Measurements from ENCODE around the gene R3HDM4.
"Not testable (repeated sequence)": the region's sequence is repeated elsewhere in the genome, so short reads cannot be mapped to it uniquely, and the experiment has no call there.

The R3HDM4 gene

DNA sequence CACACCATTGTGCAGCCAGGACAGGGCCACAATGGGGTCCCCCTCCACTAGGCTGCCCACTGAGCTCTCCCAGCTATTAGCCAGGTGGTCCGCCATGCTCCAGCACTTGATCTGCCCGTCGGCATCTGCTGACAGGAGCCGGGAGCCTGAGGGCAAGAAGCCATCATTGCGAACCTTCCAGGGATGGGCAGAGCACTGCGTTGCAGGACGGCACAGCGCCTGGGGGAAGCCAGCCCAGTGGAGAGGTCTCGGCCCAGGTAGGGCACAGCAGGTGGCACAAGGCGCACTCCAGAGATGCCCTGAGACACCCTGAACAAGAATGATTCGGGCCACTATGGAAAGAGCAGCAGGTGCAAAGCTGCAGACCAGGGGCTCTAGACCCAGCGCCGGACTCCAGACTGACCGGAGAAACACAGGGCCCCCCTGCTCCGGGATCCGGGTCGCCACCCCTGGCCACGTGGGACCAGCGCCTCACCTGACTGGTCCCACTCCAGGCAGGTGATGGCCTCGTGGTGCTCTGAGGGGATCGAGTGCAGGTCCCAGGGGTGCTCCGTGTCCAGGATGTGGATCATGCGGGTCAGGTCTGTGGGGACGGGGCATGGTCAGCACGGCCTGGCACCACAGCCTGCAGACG lies 23.2 kb downstream of the R3HDM4 start:
- DNase-seq: no peak

DNA sequence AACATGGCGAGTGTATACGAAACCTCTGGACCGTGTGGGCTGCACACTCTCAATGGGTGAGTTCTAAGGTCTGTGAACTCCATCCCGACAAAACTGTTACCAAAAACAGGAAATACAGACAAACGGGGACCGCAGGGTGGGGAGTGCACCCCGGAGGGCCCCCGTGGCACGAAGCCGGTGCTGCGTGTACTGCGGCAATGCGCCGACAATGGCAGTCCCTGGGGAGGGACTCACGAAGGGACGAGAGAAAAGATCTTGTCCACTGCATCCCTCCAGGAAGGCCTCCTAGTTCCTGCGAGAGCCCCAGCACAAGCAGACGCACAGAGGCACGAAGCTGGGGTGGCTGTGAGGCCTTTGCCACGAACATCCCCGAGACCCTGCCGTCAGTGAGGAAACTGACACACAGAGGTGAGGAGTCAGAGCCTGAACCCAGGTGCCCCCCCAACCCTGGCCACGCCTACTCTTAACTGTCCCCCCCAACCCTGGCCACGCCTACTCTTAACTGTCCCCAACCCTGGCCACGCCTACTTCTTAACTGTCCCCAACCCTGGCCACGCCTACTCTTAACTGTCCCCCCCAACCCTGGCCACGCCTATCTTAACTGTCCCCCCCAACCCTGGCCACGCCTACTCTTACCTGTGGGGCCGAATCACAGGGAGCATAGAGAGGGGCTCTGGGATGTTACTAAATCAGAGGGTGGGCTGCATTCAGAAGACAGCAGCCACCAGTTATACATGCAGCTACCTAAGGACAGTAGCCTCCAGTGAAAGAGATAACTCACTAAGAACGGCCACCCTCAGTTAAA lies 24.2 kb downstream of the R3HDM4 start:
- no peak for DNase-seq

DNA sequence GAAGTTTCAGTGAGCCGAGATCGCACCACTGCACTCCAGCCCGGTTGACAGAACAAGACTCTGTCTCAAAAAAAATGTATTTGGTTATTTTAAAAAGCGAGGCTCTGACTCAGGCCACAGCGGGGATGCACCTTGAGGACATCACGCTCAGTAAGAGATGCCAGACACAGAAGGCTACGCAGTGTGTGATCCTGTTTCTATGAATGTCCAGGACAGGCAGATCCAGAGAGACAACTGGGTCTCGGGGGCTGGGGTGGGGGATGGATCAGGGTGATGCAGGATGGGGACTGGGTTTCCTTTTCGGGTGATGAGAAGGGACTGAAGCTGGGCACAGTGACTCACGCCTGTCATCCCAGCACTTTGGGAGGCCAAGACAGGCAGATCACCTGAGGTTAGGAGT lies 25.4 kb downstream of the R3HDM4 start:
- DNase-seq: no peak

DNA sequence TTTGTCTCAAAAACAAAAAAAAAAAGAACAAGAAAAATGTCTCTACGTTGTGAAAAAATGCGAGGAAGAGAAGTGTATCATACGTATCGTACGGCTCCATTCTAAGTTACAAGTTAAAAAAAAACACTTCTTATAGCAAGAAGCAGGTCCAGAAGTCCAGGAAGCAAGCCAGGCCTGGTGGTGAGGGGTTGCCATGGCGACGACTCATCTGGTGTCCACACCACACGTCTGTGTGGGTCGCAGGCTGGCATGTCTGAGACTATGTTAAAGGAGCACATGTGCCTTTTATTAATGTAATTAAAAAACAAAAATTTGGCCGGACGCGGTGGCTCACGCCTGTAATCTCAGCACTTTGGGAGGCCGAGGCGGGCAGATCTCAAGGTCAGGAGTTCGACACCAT lies 25.9 kb downstream of the R3HDM4 start:
- no peak for DNase-seq

DNA sequence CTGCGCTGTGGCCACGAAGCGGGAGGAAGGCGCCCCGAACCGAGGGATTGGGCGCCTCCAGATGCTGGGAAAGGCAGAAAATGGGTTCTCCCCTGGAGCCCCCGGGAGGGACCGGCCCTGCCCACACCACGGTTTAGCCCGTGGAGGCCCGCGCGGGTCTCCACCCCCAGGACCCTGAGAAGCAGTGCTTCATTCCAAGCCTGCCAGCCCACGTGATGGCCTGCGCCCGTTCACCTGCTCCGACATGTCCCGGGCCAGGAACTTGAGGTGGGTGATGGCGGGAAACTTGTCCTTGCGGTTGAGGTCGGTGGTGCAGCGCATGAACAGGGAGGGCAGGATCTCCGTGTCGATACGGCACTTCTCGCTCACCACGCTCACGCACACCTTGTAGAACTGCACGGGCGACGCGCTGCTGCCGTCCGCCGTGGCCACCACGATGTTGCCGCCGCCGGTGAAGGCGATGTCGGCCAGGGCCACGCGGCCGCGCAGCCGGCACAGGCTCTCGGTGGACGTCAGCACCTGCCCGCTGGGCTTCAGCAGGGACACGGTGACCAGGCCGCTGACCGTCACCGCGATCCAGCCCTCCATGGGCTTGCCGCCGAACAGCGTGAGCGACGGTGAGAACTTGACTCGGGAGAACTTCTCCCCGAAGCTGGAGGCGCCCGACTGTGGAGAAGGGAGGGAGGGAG lies 27.3 kb downstream of the R3HDM4 start:
- DNase-seq: no peak

DNA sequence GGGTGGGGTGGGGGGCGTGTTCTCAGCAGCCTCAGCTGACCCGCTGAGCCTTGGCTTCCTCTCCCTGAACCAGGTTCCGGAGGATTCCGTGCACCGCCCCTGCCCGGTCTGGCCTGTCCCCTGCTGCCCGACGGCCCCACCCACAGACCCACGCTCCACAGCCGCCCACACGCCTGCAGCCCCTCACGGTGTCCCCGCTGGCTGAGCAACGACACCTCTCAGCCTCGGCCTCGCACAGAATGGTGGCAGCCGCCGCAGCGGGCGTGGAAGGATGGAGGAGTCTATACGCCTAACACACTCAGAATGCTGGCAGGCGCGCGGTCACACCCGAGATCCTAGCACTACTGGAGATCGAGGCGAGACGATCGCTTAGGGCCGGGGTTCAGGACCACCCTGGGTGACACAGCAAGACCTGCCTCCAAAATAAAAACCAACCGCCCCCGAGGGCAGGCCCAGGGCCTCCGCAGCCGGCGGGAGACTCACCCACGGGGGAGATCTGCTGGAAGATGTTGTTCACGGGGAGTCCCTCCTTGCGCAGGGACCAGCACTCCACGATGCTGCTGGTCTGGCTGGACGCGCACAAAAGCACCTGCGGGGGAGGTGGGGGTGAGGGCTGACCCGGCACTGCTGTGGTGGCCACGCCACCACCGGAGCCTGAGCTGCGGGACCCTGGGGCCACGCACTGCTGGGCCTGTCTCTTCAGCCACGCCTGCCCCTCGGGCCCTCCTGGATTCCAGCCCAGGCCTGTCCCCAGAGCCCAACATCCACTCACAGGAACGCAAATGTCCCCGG lies 28.4 kb downstream of the R3HDM4 start:
- no peak for DNase-seq

DNA sequence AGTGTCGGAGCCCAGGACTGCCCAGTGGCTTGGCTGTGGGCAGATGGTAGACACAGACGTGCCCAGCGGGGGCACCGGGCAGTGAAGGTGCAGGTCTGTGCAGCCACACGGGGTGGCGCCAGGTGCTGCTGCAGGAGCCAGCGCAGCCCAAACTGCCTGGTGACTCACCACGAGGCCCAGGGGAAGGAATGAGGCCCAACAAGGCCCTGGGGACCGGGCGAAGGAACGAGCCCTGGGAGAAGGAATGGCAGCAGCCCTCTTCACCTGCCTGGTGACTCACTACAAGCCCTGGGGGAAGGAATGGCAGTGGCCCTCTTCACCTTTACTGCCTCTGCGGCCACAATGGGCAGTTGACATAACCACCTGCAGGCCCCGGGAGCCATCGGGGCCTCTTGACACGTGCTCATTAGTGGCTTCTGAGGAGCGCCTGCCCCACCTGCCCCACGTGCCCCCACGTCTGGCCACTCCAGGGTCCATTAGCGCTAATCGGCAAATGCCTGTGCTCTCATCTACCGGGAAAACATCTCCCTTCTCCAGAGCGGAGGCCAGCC lies 29.3 kb downstream of the R3HDM4 start:
- peak; percentile 70 for DNase-seq

DNA sequence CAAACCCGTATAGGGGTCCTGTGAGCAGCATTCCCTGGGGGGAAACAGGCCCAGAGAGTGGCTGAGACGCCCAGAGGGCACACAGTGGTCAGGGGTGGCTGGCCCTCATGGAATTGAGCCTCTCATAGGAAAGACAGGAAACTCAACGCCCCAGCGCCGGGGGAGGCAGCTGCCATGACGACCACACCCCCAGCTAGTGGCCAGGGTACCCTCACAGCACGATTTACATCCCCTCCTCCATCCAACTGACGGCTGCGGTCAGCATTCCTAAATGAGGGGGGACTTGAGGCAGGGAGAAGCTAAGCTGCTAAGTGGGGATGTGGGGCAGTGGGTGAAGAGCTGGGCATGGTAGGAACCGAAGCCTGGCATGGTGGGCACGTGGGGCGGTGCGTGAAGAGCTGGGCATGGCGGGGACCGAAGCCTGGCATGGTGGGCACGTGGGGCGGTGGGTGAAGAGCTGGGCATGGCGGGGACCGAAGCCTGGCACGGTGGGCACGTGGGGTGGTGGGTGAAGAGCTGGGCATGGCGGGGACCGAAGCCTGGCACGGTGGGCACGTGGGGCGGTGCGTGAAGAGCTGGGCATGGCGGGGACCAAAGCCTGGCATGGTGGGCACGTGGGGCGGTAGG lies 30.0 kb downstream of the R3HDM4 start:
- no peak for DNase-seq

DNA sequence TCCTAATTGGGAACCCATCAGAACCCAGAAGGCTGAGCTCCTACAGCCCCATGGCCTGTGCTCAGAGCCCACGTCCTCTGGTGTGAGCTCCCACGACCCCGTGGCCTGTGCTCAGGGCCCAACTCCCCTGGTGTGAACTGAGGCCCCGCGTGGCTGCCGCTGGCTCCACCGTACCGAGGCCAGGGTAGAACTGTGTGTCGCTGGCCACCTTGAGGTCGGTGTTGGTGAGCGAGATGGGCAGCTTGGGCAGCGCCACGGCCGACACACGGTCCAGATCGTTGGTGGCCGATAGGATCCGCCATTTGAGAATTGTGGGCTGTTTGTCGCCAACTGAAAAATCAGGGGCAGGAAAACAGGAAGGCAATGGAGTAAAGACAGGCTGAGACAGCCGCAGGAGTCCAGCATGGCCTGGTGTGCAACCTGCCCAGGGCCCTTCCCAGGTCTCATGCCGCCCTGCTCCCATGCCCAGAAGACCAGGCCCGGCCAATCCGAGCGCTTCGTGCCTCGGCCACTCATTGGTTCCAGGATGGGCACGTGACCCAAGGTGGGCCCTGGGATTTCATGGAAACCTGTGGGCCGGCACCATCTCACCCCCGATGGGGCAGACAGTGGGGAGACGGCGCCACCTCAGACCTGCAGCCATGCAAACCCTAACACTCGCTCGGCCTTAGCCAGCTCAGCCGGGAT lies 31.5 kb downstream of the R3HDM4 start:
- DNase-seq: no peak

DNA sequence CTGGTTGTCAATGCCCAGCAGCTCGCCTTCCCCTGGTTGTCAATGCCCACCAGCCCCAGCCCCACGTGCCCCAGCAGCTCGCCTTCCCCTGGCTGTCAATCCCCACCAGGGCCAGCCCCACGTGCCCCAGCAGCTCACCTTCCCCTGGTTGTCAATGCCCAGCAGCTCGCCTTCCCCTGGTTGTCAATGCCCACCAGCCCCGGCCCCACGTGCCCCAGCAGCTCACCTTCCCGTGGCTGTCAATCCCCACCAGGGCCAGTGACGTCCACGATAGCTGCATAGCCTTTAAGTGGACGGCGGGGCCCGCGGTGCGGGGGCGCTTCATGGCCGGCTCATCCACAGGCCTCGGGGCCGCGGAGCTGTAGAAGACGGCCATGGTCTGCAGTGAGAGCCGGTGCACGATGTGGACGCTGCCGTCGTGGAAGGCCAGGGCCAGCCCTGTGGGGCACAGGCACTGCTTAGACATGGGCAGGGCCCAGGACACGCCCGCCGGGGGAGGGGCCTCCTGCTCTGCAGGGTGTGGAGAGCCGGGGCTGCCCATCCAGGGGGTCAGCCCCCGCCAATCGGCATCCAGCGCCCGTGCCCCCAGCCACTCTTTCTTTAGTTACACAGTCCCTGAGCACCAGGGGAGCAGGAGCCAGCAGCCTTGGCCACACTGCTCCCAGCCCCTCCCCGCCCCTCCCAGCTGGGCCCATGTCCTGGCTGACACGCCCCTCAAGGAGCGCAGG lies 33.1 kb downstream of the R3HDM4 start:
- no peak for DNase-seq

DNA sequence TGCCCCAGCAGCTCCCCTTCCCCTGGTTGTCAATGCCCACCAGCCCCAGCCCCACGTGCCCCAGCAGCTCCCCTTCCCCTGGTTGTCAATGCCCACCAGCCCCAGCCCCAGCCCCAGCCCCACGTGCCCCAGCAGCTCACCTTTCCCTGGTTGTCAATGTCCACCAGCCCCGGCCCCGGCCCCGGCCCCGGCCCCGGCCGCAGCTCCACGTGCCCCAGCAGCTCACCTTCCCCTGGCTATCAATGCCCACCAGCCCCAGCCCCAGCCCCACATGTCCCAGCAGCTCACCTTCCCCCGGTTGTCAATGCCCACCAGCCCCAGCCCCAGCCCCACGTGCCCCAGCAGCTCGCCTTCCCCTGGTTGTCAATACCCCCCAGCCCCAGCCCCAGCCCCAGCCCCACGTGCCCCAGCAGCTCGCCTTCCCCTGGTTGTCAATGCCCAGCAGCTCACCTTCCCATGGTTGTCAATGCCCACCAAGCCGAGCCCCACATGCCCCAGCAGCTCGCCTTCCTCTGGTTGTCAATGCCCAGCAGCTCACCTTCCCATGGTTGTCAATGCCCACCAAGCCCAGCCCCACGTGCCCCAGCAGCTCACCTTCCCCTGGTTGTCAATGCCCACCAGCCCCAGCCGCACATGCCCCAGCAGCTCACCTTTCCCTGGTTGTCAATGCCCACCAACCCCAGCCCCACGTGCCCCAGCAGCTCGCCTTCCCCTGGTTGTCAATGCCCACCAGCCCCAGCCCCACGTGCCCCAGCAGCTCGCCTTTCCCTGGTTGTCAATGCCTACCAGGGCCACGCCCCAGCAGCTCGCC lies 34.1 kb downstream of the R3HDM4 start:
- not testable (repeated sequence) for DNase-seq

DNA sequence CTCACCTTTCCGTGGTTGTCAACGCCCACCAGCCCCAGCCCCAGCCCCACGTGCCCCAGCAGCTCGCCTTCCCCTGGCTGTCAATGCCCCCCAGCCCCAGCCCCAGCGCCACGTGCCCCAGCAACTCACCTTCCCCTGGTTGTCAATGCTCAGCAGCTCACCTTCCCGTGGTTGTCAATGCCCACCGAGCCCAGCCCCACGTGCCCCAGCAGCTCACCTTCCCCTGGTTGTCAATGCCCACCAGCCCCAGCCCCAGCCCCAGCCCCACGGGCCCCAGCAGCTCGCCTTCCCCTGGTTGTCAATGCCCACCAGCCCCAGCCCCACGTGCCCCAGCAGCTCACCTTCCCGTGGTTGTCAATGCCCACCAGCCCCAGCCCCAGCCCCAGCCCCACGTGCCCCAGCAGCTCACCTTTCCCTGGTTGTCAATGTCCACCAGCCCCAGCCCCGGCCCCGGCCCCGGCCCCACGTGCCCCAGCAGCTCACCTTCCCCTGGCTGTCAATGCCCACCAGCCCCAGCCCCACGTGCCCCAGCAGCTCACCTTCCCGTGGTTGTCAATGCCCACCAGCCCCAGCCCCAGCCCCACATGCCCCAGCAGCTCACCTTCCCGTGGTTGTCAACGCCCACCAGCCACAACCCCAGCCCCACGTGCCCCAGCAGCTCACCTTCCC lies 34.9 kb downstream of the R3HDM4 start:
- not testable (repeated sequence) for DNase-seq

DNA sequence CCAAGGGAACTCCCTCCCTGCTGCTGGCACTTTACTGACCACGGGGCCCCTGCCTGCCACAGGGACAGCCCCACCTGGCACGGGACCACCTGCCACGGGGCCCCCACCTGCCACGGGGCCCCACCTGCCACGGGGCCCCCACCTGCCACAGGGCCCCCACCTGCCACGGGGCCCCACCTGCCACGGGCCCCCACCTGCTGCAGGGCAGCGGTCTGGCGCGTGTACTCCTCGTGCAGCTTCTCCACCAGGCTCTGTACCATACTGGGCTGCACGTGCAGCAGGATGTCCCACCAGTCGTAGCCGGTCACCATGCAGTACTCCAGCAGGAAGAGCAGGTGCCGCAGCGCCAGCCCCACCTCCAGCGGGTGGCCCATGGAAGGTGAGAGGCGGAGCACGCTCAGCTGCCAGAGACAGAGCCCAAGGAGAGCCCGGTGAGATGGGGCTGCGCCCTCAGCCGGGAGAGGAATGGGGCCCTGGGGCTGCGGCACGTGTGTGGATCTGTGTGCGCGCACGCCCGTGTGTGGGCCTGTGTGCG lies 36.2 kb downstream of the R3HDM4 start:
- DNase-seq: peak; percentile 65

DNA sequence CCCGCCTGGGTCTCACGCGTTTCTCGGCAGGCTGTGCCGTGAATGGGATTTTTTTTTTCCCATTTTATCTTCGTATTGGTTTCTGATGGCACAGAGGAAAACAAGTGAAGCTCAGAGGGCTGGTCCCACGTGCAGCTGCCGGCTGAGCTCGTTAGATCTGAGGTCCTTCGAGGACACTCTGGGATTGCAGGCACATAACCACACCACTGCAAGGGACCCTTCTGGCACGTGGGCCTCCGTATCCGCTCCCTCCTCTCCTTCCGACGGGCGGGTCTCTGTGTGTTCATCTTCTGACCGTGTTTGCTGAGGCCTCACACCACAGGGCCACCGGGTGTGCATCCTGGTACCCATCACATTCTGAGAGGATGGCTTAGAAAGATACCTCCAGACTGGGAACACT lies 36.9 kb downstream of the R3HDM4 start:
- DNase-seq: no peak

DNA sequence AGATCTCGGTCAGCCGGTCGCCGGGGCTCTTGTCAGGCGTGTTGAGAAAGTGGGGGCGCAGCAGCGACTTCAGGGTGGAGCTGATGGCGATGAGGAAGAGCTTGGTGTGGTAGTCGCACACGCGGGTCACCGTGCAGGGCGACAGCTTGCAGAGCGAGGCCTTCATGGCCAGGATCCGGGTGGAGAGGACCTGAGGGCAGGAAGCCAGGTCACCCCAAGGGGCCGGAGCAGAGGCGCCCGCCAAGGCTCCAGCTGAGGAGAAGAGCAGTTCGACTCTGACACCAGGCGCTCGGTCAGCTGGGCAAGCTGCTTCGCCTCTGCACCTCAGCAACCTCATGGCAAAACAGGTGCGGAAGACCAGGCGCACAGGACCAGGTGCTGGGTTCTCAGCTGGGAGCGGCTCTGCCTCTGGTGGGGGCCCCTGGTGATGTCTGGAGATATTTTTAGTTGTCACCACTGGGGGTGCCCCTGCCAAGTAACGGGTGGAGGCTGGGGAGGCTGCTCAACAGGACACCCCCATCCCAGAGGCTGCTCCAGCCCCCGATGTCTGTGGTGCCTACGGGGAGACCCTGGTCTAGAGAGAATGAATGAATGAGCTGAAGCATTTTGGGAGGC lies 37.6 kb downstream of the R3HDM4 start:
- no peak for DNase-seq

DNA sequence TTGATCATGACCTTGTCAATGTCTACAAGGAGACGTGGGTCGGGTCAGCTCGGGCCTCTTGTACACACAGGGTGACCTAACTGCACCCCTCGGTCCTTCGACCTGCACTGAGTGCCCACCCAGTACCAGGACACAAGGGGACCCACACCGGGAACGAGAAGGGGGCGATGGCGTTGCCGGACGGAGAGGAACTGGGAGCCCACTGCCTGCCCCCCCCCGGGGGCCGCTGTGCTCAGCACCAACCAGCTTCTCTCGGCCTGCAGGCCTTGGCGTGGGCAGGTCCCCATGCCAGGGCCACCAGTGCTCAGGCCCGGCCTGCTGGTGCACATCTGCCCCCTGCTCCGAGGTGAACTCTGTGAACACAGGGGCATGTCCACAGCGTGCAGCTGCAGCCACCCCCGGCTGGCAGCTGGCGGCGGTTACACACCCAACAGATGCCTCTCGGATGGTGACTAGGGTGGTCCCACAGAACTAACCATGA lies 39.4 kb downstream of the R3HDM4 start:
- DNase-seq: no peak

DNA sequence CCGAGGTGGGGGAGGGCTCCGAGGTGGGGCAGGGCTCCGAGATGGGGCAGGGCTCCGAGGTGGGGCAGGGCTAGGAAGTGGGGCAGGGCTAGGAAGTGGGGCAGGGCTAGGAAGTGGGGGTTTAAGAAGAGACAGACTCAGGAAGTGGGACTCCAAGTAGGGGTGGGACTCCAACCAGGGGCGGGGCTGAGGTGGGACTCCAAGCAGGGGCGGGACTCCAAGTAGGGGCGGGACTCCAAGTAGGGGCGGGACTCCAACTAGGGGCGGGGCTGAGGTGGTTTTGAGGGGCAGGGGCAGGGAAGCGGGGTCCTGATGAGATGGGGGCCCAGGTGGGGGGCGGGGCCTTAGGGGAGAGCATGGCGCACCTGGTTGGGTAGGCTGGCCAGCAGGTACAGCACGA lies 39.9 kb downstream of the R3HDM4 start:
- DNase-seq: no peak

DNA sequence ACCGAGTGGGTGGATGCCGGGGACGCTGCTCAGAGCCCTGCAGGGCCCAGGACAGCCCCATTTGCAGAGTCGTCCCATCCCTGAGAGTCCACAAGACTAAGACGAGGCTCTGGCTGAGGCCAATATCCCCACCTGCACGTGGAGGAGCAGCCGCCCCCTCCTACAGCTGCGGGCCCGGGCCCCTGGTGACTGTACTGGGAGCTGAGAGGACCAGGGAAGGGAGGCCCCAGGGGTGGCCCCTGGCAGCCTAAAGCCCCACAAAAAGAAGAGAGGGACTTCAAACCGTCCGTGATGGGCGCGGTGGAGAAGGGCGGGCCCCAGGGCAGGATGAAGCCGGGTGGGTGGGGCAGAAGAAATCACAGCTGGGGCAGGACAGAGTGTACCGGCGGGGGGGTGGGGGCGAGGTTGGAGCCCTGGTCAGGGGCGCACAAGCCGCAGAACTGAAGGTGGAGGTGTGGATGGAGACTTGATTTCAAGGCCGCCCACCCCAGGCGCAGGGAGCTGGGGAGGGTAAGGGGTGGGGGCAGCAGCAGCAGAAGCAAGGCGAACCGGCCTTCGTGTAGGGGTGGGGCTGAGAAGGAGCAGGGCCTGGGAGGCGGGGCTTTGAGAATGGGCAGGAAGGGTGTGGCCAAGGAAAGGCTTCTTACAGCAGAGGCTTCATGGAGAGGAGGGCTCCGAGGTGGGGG lies 40.6 kb downstream of the R3HDM4 start:
- no peak for DNase-seq
